HL-60 (cell line): Measurements from ENCODE around the gene VWDE.

Experiments
- DNase-seq, 2 experiments: peaks; one replicate each; pipeline ENCODE4 v3.0.0-alpha.2; 2010 to 2020; ENCODE audit warnings: low read depth in 1 of 2, low spot score in 1 of 2
- H3K27ac ChIP-seq: fragments of 250-450 bp; sonication (Bioruptor Pico); replicated peaks from 2 replicates; pipeline ENCODE4 v1.5.1; 2020; ENCODE audit warnings: mild to moderate bottlenecking, moderate library complexity
- H3K27me3 ChIP-seq: fragments of 250-450 bp; sonication (Bioruptor Pico); 2 replicates; pipeline ENCODE4 v1.5.1; 2021; ENCODE audit warnings: mild to moderate bottlenecking, moderate library complexity; ENCODE audit not compliant: insufficient read depth, poor library complexity, severe bottlenecking
- H3K4me3 ChIP-seq: replicated peaks from 2 replicates; pipeline ENCODE4 v1.5.1; 2011; ENCODE audit warnings: mild to moderate bottlenecking, control low read depth, low read length; ENCODE audit not compliant: insufficient read depth
- CTCF ChIP-seq: IDR thresholded peaks from one replicate; pipeline ENCODE4 v1.5.1; 2011; ENCODE audit warnings: low read length, control low read depth, inconsistent platforms; ENCODE audit not compliant: insufficient read depth
- GABPA ChIP-seq: IDR thresholded peaks from 2 replicates; pipeline ENCODE4 v1.6.1; 2012; ENCODE audit warnings: low read depth
- POLR2AphosphoS5 ChIP-seq: IDR thresholded peaks from 2 replicates; pipeline ENCODE4 v1.6.1; 2012; ENCODE audit warnings: low read depth
- REST ChIP-seq: IDR thresholded peaks from 2 replicates; pipeline ENCODE4 v1.6.1; 2012; ENCODE audit warnings: low read depth; ENCODE audit not compliant: insufficient replicate concordance
- SPI1 ChIP-seq: IDR thresholded peaks from 2 replicates; pipeline ENCODE4 v1.6.1; 2012; ENCODE audit warnings: low read depth, mild to moderate bottlenecking, borderline replicate concordance

Gene VWDE

GRCh38 chr7:12300415-12300814 lies 103.2 kb downstream of the VWDE start:
- DNase-seq = no peak
- Histone ChIP-seq H3K27me3 (no peaks in the 10 kb centered on the region), H3K4me3 (no peak overlapping the region), H3K27ac (no peak overlapping the region)
- TF ChIP-seq CTCF (no peak), SPI1 (no peak), GABPA (no peak), POLR2AphosphoS5 (no peak), REST (no peak)

GRCh38 chr7:12299367-12299766 lies 104.3 kb downstream of the VWDE start:
- Histone ChIP-seq H3K4me3 (no peak overlapping the region), H3K27me3 (no peaks in the 10 kb centered on the region), H3K27ac (no peak overlapping the region)
- TF ChIP-seq GABPA (no peak), REST (no peak), SPI1 (no peak), POLR2AphosphoS5 (no peak), CTCF (no peak)
- no peak for DNase-seq

GRCh38 chr7:12297283-12298108 lies 106.2 kb downstream of the VWDE start:
- Histone ChIP-seq H3K27ac (no peak overlapping the region), H3K27me3 (no peaks in the 10 kb centered on the region), H3K4me3 (no peak overlapping the region)
- TF ChIP-seq POLR2AphosphoS5 = no peak
- TF ChIP-seq SPI1 = no peak
- no peak for TF ChIP-seq GABPA
- no peak for TF ChIP-seq REST
- TF ChIP-seq CTCF = no peak
- DNase-seq = no peak
